IMR-90 (cell line): Measurements from ENCODE around the gene KAT2A. TPM values are rescaled to one million over a fixed set of nuclear protein-coding genes. Genes with fewer than 3 reads are reported as not detected.
A peak's percentile ranks its signal among the peaks of the same experiment; 100 is the strongest.

Source experiments
- ATAC-seq: fragments of 200-7000 bp; cut with Tn5 transposase; 2 replicates; pipeline ENCODE4 v1.9.1; 2020; ENCODE audit warnings: low read depth, mild to moderate bottlenecking, moderate library complexity
- BruUV-seq: library from RNA; stranded (reverse); fragments of 400-500 nt; replicated peaks from 2 replicates; lab custom pipeline; 2021; lab: Mats Ljungman, UMichigan
- CTCF ChIA-PET: fragments of 300-600 bp; formaldehyde crosslinking; extraction: SDS; loops from one replicate; lab custom pipeline; 2021; ENCODE audit warnings: antibody characterized with exemption; lab: Yijun Ruan, JAX
- POLR2A ChIA-PET: fragments of 300-600 bp; sonication (Branson Sonifier 250); formaldehyde crosslinking; loops from one replicate; lab custom pipeline; 2022; ENCODE audit warnings: antibody characterized with exemption; ENCODE audit not compliant: unreplicated experiment; lab: Charles Lee
- DNase-seq: peaks from one replicate; pipeline ENCODE4 v3.0.0; 2013
- H2AFZ ChIP-seq: replicated peaks from 2 replicates; pipeline ENCODE3; 2013; ENCODE audit warnings: low read length, mild to moderate bottlenecking; ENCODE audit not compliant: poor library complexity
- H2AK5ac ChIP-seq: 2 replicates; pipeline ENCODE4 v1.6.1; 2013; ENCODE audit warnings: low read depth, low read length, inconsistent platforms
- H2AK9ac ChIP-seq: replicated peaks from 2 replicates; pipeline ENCODE3; 2013; ENCODE audit warnings: mild to moderate bottlenecking, low read depth, low read length, moderate library complexity; ENCODE audit not compliant: poor library complexity
- H2BK120ac ChIP-seq: 2 replicates; pipeline ENCODE4 v1.6.1; 2013; ENCODE audit warnings: low read depth, low read length, inconsistent platforms
- H2BK15ac ChIP-seq: 3 replicates; pipeline ENCODE4 v1.6.1; 2013; ENCODE audit warnings: low read depth, low read length, inconsistent platforms
- H2BK20ac ChIP-seq: 2 replicates; pipeline ENCODE4 v1.6.1; 2013; ENCODE audit warnings: low read depth, mild to moderate bottlenecking, inconsistent platforms, low read length, moderate library complexity
- H2BK5ac ChIP-seq: 2 replicates; pipeline ENCODE4 v1.6.1; 2013; ENCODE audit warnings: mild to moderate bottlenecking, low read depth, low read length, inconsistent platforms; ENCODE audit not compliant: poor library complexity, severe bottlenecking
- H3K14ac ChIP-seq: replicated peaks from 2 replicates; pipeline ENCODE4 v1.6.1; 2013; ENCODE audit warnings: low read depth, low read length, inconsistent platforms
- H3K18ac ChIP-seq: 2 replicates; pipeline ENCODE4 v1.6.1; 2013; ENCODE audit warnings: low read depth, low read length, control low read depth
- H3K23ac ChIP-seq: 2 replicates; pipeline ENCODE4 v1.6.1; 2013; ENCODE audit warnings: low read depth, low read length, inconsistent platforms
- H3K27ac ChIP-seq: 2 replicates; pipeline ENCODE4 v1.5.1; 2013; ENCODE audit warnings: mild to moderate bottlenecking, control low read depth, low read length; ENCODE audit not compliant: insufficient read depth
- H3K27me3 ChIP-seq: 2 replicates; pipeline ENCODE4 v1.6.1; 2013; ENCODE audit warnings: low read length; ENCODE audit not compliant: control insufficient read depth, insufficient read depth
- H3K36me3 ChIP-seq: 2 replicates; pipeline ENCODE4 v1.6.1; 2013; ENCODE audit warnings: low read length, mixed read lengths; ENCODE audit not compliant: control insufficient read depth, insufficient read depth
- H3K4ac ChIP-seq: 2 replicates; pipeline ENCODE4 v1.6.1; 2013; ENCODE audit warnings: low read depth, low read length, inconsistent platforms
- H3K4me1 ChIP-seq: 2 replicates; pipeline ENCODE4 v1.6.1; 2013; ENCODE audit warnings: low read length, mixed read lengths; ENCODE audit not compliant: control insufficient read depth, insufficient read depth
- H3K4me2 ChIP-seq: 2 replicates; pipeline ENCODE4 v1.6.1; 2013; ENCODE audit warnings: low read depth, mild to moderate bottlenecking, control low read depth, low read length, moderate library complexity
- H3K4me3 ChIP-seq: 2 replicates; pipeline ENCODE4 v1.5.1; 2013; ENCODE audit warnings: low read depth, mild to moderate bottlenecking, control low read depth, low read length, moderate library complexity; ENCODE audit not compliant: insufficient read depth
- H3K56ac ChIP-seq: 2 replicates; pipeline ENCODE4 v1.6.1; 2013; ENCODE audit warnings: low read length, inconsistent platforms; ENCODE audit not compliant: insufficient read depth; ENCODE audit errors: extremely low read depth
- H3K79me1 ChIP-seq, 2 experiments: 2 replicates each; pipeline ENCODE4 v1.6.1; 2013; ENCODE audit warnings: low read length in 2 of 2, inconsistent platforms in 1 of 2, low read depth in 1 of 2
- H3K9ac ChIP-seq: 2 replicates; pipeline ENCODE4 v1.6.1; 2013; ENCODE audit warnings: low read depth, low read length, control low read depth
- H3K9me1 ChIP-seq: 2 replicates; pipeline ENCODE4 v1.6.1; 2013; ENCODE audit warnings: low read length, inconsistent platforms; ENCODE audit not compliant: insufficient read depth
- H3K9me3 ChIP-seq: 2 replicates; pipeline ENCODE4 v1.6.1; 2013; ENCODE audit warnings: low read length; ENCODE audit not compliant: control insufficient read depth, insufficient read depth
- H4K20me1 ChIP-seq: 2 replicates; pipeline ENCODE4 v1.6.1; 2013; ENCODE audit warnings: low read length, inconsistent platforms; ENCODE audit not compliant: insufficient read depth
- H4K5ac ChIP-seq: 2 replicates; pipeline ENCODE4 v1.6.1; 2013; ENCODE audit warnings: mild to moderate bottlenecking, low read depth, low read length, control low read depth
- H4K8ac ChIP-seq, 2 experiments: 2 replicates each; pipeline ENCODE4 v1.6.1; 2013; ENCODE audit warnings: low read depth in 2 of 2, low read length in 2 of 2, control low read depth in 1 of 2, inconsistent platforms in 1 of 2
- H4K91ac ChIP-seq: 2 replicates; pipeline ENCODE4 v1.6.1; 2013; ENCODE audit warnings: low read depth, low read length, inconsistent platforms; ENCODE audit not compliant: insufficient read depth
- BHLHE40 ChIP-seq: fragments of 150-350 bp; IDR thresholded peaks from 2 replicates; pipeline ENCODE4 v1.6.1; 2016; ENCODE audit warnings: mild to moderate bottlenecking, low read depth, low read length
- CHD1 ChIP-seq: IDR thresholded peaks from 2 replicates; pipeline ENCODE4 v1.6.1; 2012; ENCODE audit warnings: low read depth, low read length, improper control_type of control experiment
- MAFK ChIP-seq: IDR thresholded peaks from 2 replicates; pipeline ENCODE4 v1.6.1; 2012; ENCODE audit warnings: low read depth, low read length, improper control_type of control experiment
- MAZ ChIP-seq: IDR thresholded peaks from 2 replicates; pipeline ENCODE4 v1.6.1; 2012; ENCODE audit warnings: low read depth, mild to moderate bottlenecking, low read length, improper control_type of control experiment, moderate library complexity, borderline replicate concordance
- MXI1 ChIP-seq: IDR thresholded peaks from 2 replicates; pipeline ENCODE4 v1.6.1; 2012; ENCODE audit warnings: low read depth, mild to moderate bottlenecking, low read length, moderate library complexity, borderline replicate concordance
- NFE2L2 ChIP-seq: fragments of 150-350 bp; IDR thresholded peaks from 2 replicates; pipeline ENCODE4 v1.6.1; 2016; ENCODE audit warnings: low read depth, mild to moderate bottlenecking, low read length
- RAD21 ChIP-seq: IDR thresholded peaks from 2 replicates; pipeline ENCODE4 v1.6.1; 2012; ENCODE audit warnings: low read length, improper control_type of control experiment
- RCOR1 ChIP-seq: IDR thresholded peaks from 2 replicates; pipeline ENCODE4 v1.6.1; 2012; ENCODE audit warnings: mild to moderate bottlenecking, low read length, improper control_type of control experiment; ENCODE audit not compliant: insufficient replicate concordance
- RFX5 ChIP-seq: IDR thresholded peaks from 2 replicates; pipeline ENCODE4 v1.8.0; 2012; ENCODE audit warnings: low read depth, mild to moderate bottlenecking, low read length, moderate library complexity
- SMC3 ChIP-seq: fragments of 150-350 bp; IDR thresholded peaks from 2 replicates; pipeline ENCODE4 v1.6.1; 2016; ENCODE audit warnings: low read depth, mild to moderate bottlenecking, antibody characterized with exemption, low read length, moderate library complexity
- WGBS, 2 experiments: methylation state at CpG; one replicate each; pipeline versions ENCODE4 v1.1.5 to v1.1.7; 2013; ENCODE audit warnings: missing lambda C conversion rate in 2 of 2; ENCODE audit not compliant: insufficient read length in 1 of 2; ENCODE audit errors: extremely low coverage in 2 of 2; 5-methylcytosine and 5-hydroxymethylcytosine counted together
- dilution Hi-C: fragments of 300-500 bp; cut with HindIII; formaldehyde crosslinking; loops from one replicate; pipeline ENCODE4 v1.14.3; 2018; ENCODE audit warnings: low sequenced_read_pairs; ENCODE audit not compliant: unreplicated experiment
- in situ Hi-C: fragments of 300-500 bp; cut with MboI; formaldehyde crosslinking; loops from 3 replicates; pipeline ENCODE4 v1.14.3; 2019; ENCODE audit warnings: low sequenced_read_pairs, inconsistent platforms, mixed read lengths
- intact Hi-C: fragments of 100-400 bp; cut with micrococcal nuclease; formaldehyde crosslinking; loops from 2 replicates; pipeline ENCODE4 v1.10.0; 2022
- polyA plus RNA-seq, 3 experiments: library from polyadenylated mRNA; depleted of rRNA; stranded (reverse); fragments of >200 nt; gene quantifications; 2 replicates each; pipeline ENCODE4 v1.2.3, GENCODE V29; 2012; ENCODE audit warnings: low replicate concordance in 1 of 3
- total RNA-seq: library from RNA; depleted of rRNA; stranded (reverse); fragments of >200 nt; gene quantifications from 2 replicates; pipeline ENCODE4 v1.2.3, GENCODE V29; 2012
- TF ChIP-seq, protein P1 (sequence below): fragments of 150-350 bp; IDR thresholded peaks from 2 replicates; pipeline ENCODE4 v1.6.1; 2016; ENCODE audit warnings: low read depth, mild to moderate bottlenecking, low read length, moderate library complexity, borderline replicate concordance
- TF ChIP-seq, protein P2 (sequence below): fragments of 150-350 bp; IDR thresholded peaks from 2 replicates; pipeline ENCODE4 v1.6.1; 2017; ENCODE audit warnings: mild to moderate bottlenecking, antibody characterized with exemption, low read length, low read depth

Gene KAT2A
- total and polyA plus RNA-seq, 2 of the 4 experiments (the other 2 are of a cell fraction) = 6.3 to 28.2 TPM

DNA sequence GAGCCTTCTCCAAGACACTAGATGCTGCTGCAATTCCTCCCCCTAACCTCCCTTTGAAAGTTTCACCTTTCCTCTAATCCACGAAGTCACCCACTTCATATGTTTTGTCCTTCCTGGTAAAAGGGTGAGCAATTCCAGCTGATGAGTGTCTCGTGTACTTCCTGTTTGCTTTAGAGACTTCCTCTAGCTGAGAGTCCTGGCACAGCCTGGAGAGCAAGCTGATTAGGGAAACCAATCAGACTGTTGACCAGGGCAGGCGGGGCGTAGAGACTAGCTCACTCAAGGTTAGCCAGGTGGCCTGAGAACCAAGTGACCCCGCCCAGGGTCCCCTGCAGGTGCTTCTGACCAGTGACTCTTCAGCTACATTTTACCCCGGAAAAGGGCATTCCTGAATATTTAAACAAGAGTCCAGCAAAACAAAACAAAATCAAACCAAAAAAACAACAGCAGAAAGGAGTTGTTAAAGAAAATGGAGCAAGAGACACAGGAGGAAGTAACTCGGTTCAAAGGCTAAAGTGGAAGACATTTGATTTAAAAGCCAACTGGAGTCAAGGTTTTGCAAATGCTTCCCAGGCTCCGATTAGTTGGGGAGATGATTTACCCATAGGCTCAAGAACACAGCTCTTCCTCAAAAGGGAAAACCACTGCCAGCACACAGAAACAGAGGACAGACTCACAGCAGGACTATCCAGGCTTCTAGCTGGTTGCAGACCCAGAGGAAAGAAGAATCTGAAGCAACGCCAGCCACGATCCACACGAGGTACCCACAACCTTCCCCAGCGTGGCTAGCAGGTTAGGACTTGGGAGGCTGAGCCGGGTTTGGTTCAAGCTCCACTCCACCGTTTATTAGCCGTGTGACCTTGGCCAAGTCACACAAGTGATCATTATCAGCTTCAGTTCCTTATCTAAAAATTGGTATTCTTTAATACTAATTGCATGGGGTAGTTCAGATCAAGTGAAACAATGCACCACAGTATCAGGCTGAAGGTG lies 14.8 kb upstream of the KAT2A start:
- H3K4me2 ChIP-seq = peak overlapping the region; percentile 47
- DNase-seq = peak; percentile 85
- 17% methylated on average over 3 of the region's 15 CpGs; no CpG with 5 or more reads in 1 of the 2 experiments for WGBS, 2 experiments
- TF ChIP-seq RCOR1 = no peak
- TF ChIP-seq, protein P1, sequence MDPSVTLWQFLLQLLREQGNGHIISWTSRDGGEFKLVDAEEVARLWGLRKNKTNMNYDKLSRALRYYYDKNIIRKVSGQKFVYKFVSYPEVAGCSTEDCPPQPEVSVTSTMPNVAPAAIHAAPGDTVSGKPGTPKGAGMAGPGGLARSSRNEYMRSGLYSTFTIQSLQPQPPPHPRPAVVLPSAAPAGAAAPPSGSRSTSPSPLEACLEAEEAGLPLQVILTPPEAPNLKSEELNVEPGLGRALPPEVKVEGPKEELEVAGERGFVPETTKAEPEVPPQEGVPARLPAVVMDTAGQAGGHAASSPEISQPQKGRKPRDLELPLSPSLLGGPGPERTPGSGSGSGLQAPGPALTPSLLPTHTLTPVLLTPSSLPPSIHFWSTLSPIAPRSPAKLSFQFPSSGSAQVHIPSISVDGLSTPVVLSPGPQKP = no peak
- TF ChIP-seq, protein P2, sequence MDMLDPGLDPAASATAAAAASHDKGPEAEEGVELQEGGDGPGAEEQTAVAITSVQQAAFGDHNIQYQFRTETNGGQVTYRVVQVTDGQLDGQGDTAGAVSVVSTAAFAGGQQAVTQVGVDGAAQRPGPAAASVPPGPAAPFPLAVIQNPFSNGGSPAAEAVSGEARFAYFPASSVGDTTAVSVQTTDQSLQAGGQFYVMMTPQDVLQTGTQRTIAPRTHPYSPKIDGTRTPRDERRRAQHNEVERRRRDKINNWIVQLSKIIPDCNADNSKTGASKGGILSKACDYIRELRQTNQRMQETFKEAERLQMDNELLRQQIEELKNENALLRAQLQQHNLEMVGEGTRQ = no peak
- TF ChIP-seq RFX5 = no peak
- no peak for TF ChIP-seq SMC3
- no peak for TF ChIP-seq NFE2L2
- no peak for TF ChIP-seq RAD21
- TF ChIP-seq MAZ = no peak
- no peak for TF ChIP-seq MAFK
- TF ChIP-seq CHD1 = no peak
- TF ChIP-seq MXI1 = 0 out of 2 replicates have a peak, but pooled peaks have one; percentile 32
- peak; percentile 58; the same call in 1 of the 2 replicates for TF ChIP-seq BHLHE40

More for the DNA sequence above, 14.8 kb upstream of the KAT2A start:
- Histone ChIP-seq H2BK20ac (peak overlapping the region; percentile 40; the same call in 1 of the 2 replicates), H3K27ac (peak overlapping the region; percentile 72), H3K36me3 (peaks cover 3% of the 10 kb centered on the region; the same call in 1 of the 2 replicates), H3K4me3 (no peak overlapping the region), H2AK5ac (peak overlapping the region; percentile 78), H3K27me3 (no peaks in the 10 kb centered on the region), H3K23ac (peak overlapping the region; percentile 50; the same call in 1 of the 2 replicates), H3K79me1 (peaks cover 33 to 92% of the 10 kb centered on the region in 2 experiments), H4K8ac (peak overlapping the region; percentile 41 to 89; a peak in 3 of 4 replicates), H2AK9ac (peak overlapping the region; percentile 57), H2BK5ac (peak overlapping the region; percentile 85), H3K4ac (peak overlapping the region; percentile 89), H3K18ac (peak overlapping the region; percentile 32; the same call in 1 of the 2 replicates), H3K9ac (0 out of 2 replicates have a peak overlapping the region, but pooled peaks have one; percentile 5), H4K20me1 (peaks cover 79% of the 10 kb centered on the region), H3K4me1 (peaks cover 36% of the 10 kb centered on the region), H3K14ac (peak overlapping the region; percentile 50), H4K5ac (peak overlapping the region; percentile 69), H2BK15ac (peak overlapping the region; percentile 70; the same call in 2 of the 3 replicates), H3K56ac (no peak overlapping the region), H2AFZ (peak overlapping the region; percentile 48), H3K9me1 (peaks cover 57% of the 10 kb centered on the region), H2BK120ac (peak overlapping the region; percentile 50), H3K9me3 (no peaks in the 10 kb centered on the region), H4K91ac (peak overlapping the region; percentile 42)
- intact Hi-C loops = loop anchor here (10.0 kb wide), 1 partner anchor 389 kb away; no protein-coding TSS in a partner anchor
- peak; percentile 59 for ATAC-seq
- ChIA-PET POLR2A (no interaction called here), CTCF (interaction anchor here (0.6 kb wide), 1 partner anchor 1066 kb away, joined by 3 read pairs; no protein-coding TSS in a partner anchor)
- BruUV-seq = no TSS peak
- dilution Hi-C loops = no loop called here
- in situ Hi-C loops = no loop called here
